OCI-LY1 (cell line): ENCODE results near the gene GPT2.

Experiments
- H2AFZ ChIP-seq: fragments of 200-600 bp; sonication (generic), shearing (Covaris generic); 2 replicates; pipeline ENCODE4 v1.6.0; 2014; ENCODE audit warnings: antibody characterized with exemption, mild to moderate bottlenecking, low read length
- H3F3A ChIP-seq: fragments of 200-600 bp; sonication (generic), shearing (Covaris generic); 2 replicates; pipeline ENCODE4 v1.6.0; 2014; ENCODE audit warnings: mild to moderate bottlenecking, antibody characterized with exemption, low read length, moderate library complexity; ENCODE audit not compliant: insufficient read depth
- H3K27ac ChIP-seq: fragments of 200-600 bp; sonication (generic); 2 replicates; pipeline ENCODE4 v1.5.1; 2014; ENCODE audit warnings: low read length, mixed run types, mild to moderate bottlenecking, low read depth; ENCODE audit not compliant: poor library complexity, severe bottlenecking
- H3K27me3 ChIP-seq: fragments of 200-600 bp; sonication (generic); 2 replicates; pipeline ENCODE4 v1.6.0; 2014; ENCODE audit warnings: antibody characterized with exemption, mild to moderate bottlenecking, low read length, moderate library complexity; ENCODE audit not compliant: insufficient read depth
- H3K36me3 ChIP-seq: fragments of 200-600 bp; sonication (generic); 2 replicates; pipeline ENCODE4 v1.6.1; 2014; ENCODE audit warnings: mild to moderate bottlenecking, antibody characterized with exemption, low read length, moderate library complexity, mixed read lengths; ENCODE audit not compliant: insufficient read depth
- H3K4me1 ChIP-seq: fragments of 200-600 bp; sonication (generic); 2 replicates; pipeline ENCODE4 v1.5.1; 2014; ENCODE audit warnings: mild to moderate bottlenecking, low read length, moderate library complexity; ENCODE audit not compliant: insufficient read depth, severe bottlenecking
- H3K4me2 ChIP-seq: fragments of 200-600 bp; sonication (generic), shearing (Covaris generic); 2 replicates; pipeline ENCODE4 v1.6.1; 2014; ENCODE audit warnings: low read length
- H3K4me3 ChIP-seq: fragments of 200-600 bp; sonication (generic); 2 replicates; pipeline ENCODE4 v1.5.1; 2014; ENCODE audit warnings: low read length, low read depth, mild to moderate bottlenecking, mixed read lengths; ENCODE audit not compliant: poor library complexity, severe bottlenecking
- H3K79me2 ChIP-seq: fragments of 200-600 bp; shearing (Covaris generic); 2 replicates; pipeline ENCODE4 v1.6.1; 2016; ENCODE audit warnings: mixed run types, low read length, mixed read lengths; ENCODE audit not compliant: insufficient read depth
- H3K9ac ChIP-seq: fragments of 200-600 bp; sonication (generic), shearing (Covaris generic); 2 replicates; pipeline ENCODE4 v1.6.1; 2014; ENCODE audit warnings: mild to moderate bottlenecking, low read length, mixed read lengths
- H3K9me2 ChIP-seq: fragments of 200-600 bp; sonication (generic), shearing (Covaris generic); 2 replicates; pipeline ENCODE4 v1.6.1; 2014; ENCODE audit warnings: low read depth, mild to moderate bottlenecking, low read length, mixed read lengths
- H3K9me3 ChIP-seq: fragments of 200-600 bp; shearing (Covaris generic); 2 replicates; pipeline ENCODE4 v1.6.1; 2014; ENCODE audit warnings: low read length, mixed read lengths
- H4K20me1 ChIP-seq: fragments of 200-600 bp; sonication (generic), shearing (Covaris generic); 2 replicates; pipeline ENCODE4 v1.6.0; 2016; ENCODE audit warnings: mild to moderate bottlenecking, low read length; ENCODE audit not compliant: insufficient read depth
- EZH2 ChIP-seq: fragments of 200-600 bp; sonication (generic), shearing (Covaris generic); IDR thresholded peaks from 2 replicates; pipeline ENCODE4 v1.8.0; 2017; ENCODE audit warnings: borderline replicate concordance, mixed run types, mild to moderate bottlenecking, antibody characterized with exemption, low read length, moderate library complexity, mixed read lengths
- TF ChIP-seq, protein P1 (sequence below): fragments of 200-600 bp; sonication (generic), shearing (Covaris generic); IDR thresholded peaks from 2 replicates; pipeline ENCODE4 v1.5.1; 2017; ENCODE audit warnings: mild to moderate bottlenecking, antibody characterized with exemption, low read length, moderate library complexity, mixed read lengths

Gene GPT2

DNA sequence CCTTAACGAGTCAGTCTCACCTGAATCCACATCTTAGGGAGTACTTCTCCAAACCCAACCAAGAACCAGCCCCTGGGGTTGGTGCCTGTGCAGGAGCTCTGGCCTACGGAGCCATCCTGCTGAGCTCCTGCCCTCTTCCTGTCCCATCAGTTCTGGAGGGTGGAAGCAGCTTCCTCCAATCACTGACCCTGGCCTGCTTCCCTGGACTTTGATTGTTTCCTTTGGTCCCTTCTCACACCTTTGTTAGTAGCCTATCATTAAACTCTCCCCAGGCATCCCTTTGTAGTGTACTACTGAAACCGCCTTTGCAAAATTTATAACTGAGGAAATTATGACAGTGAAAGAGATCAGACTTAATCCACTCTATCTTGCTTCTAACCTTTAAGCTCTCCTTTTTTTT is 32.0 kb upstream of the GPT2 start:
- Histone ChIP-seq H3K27ac (peak overlapping the region; percentile 97), H3K4me2 (peak overlapping the region; percentile 85; the same call in 1 of the 2 replicates), H3K36me3 (no peaks in the 10 kb centered on the region), H3K79me2 (no peaks in the 10 kb centered on the region), H3F3A (peaks cover 11% of the 10 kb centered on the region; the same call in 1 of the 2 replicates), H3K4me1 (peaks cover 54% of the 10 kb centered on the region), H3K9me2 (no peaks in the 10 kb centered on the region), H3K9ac (peak overlapping the region; percentile 70; the same call in 1 of the 2 replicates), H3K9me3 (no peaks in the 10 kb centered on the region), H2AFZ (no peak overlapping the region), H3K4me3 (no peak overlapping the region), H3K27me3 (no peaks in the 10 kb centered on the region), H4K20me1 (no peaks in the 10 kb centered on the region)
- TF ChIP-seq, protein P1, sequence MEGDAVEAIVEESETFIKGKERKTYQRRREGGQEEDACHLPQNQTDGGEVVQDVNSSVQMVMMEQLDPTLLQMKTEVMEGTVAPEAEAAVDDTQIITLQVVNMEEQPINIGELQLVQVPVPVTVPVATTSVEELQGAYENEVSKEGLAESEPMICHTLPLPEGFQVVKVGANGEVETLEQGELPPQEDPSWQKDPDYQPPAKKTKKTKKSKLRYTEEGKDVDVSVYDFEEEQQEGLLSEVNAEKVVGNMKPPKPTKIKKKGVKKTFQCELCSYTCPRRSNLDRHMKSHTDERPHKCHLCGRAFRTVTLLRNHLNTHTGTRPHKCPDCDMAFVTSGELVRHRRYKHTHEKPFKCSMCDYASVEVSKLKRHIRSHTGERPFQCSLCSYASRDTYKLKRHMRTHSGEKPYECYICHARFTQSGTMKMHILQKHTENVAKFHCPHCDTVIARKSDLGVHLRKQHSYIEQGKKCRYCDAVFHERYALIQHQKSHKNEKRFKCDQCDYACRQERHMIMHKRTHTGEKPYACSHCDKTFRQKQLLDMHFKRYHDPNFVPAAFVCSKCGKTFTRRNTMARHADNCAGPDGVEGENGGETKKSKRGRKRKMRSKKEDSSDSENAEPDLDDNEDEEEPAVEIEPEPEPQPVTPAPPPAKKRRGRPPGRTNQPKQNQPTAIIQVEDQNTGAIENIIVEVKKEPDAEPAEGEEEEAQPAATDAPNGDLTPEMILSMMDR, result no peak
- TF ChIP-seq EZH2, result no peak

DNA sequence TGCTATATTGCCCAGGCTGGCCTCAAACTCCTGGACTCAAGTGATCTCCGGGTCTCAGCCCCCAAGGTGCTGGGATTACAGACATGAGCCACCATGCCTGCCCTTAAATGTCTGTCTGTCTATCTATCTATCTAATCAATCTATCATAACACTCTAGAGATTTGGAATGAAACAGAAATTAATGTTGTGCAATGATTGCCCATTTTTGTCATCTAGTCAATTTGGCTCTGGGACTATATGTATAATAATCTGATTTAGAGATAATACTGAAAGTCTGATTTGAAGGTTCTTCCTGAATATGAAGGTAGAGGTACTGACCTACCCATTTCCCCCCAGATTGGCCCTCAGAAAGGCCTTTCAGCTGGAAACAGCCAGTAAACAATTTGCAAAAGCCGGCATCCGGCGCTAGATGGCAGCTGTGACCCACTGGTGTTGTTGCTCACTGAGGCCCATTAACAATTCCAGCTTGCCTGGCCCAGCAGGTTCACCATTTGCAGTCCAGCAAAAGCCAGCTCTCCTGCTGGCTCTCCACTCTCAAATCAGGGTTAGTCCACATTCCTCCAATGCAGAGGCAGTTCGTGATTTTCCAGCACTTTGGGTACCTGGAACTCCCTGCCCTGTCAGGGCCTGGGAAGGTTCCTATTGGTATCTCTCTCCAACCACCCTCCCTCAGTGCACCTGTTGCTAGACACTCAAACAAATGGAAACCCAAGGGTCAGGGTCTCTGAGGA is 30.3 kb upstream of the GPT2 start:
- H3K9ac ChIP-seq, result no peak overlapping the region
- peaks cover 41% of the 10 kb centered on the region for H3K4me1 ChIP-seq
- TF ChIP-seq, protein P1, result peak; percentile 93
- no peak for TF ChIP-seq EZH2
- H3K27ac ChIP-seq, result peak overlapping the region; percentile 97
- H3K4me2 ChIP-seq, result no peak overlapping the region
- no peaks in the 10 kb centered on the region for H3K36me3 ChIP-seq
- H3K27me3 ChIP-seq, result no peaks in the 10 kb centered on the region
- peaks cover 11% of the 10 kb centered on the region; the same call in 1 of the 2 replicates for H3F3A ChIP-seq
- H3K9me3 ChIP-seq, result no peaks in the 10 kb centered on the region
- no peaks in the 10 kb centered on the region for H3K9me2 ChIP-seq
- no peak overlapping the region for H3K4me3 ChIP-seq
- H3K79me2 ChIP-seq, result no peaks in the 10 kb centered on the region
- H2AFZ ChIP-seq, result no peak overlapping the region
- H4K20me1 ChIP-seq, result no peaks in the 10 kb centered on the region

DNA sequence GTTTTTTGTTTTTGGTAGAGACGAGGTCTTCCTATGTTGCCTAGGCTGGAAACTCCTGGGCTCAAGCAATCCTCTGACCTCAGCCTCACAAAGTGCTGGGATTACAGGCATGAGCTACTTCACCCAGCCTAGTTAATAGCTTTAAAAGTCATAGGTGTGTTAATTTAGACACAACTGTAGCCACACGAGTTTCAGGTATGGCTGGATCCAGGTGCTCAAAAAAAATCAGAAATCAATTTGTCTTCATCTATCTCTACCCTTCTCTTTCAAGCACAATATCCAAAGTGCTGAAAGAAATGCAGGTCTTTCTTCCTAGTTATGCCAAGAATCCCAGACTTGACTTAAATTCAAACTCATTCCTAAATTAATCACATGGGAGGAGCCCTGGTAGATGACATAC is 29.3 kb upstream of the GPT2 start:
- Histone ChIP-seq H3K9me3 (no peaks in the 10 kb centered on the region), H3K27me3 (no peaks in the 10 kb centered on the region), H4K20me1 (no peaks in the 10 kb centered on the region), H3K27ac (no peak overlapping the region), H3F3A (peaks cover 11% of the 10 kb centered on the region; the same call in 1 of the 2 replicates), H3K4me3 (no peak overlapping the region), H3K36me3 (no peaks in the 10 kb centered on the region), H3K9ac (no peak overlapping the region), H2AFZ (no peak overlapping the region), H3K4me1 (peaks cover 31% of the 10 kb centered on the region), H3K9me2 (no peaks in the 10 kb centered on the region), H3K4me2 (no peak overlapping the region), H3K79me2 (no peaks in the 10 kb centered on the region)
- TF ChIP-seq, protein P1, result no peak
- no peak for TF ChIP-seq EZH2
